NCI-H748 treated with DMSO at 0.1 percent for 48 hours (cell line): Measurements from ENCODE around the gene TMEM252.

Source experiments
- DNase-seq: peaks from one replicate; lab custom pipeline; 2025; lab: John Stamatoyannopoulos, UW

TMEM252 gene

GRCh38 chr9:68497629-68498028, 43.1 kb downstream of the TMEM252 start:
- no peak for DNase-seq

GRCh38 chr9:68496356-68496755, 44.3 kb downstream of the TMEM252 start:
- no peak for DNase-seq

DNA sequence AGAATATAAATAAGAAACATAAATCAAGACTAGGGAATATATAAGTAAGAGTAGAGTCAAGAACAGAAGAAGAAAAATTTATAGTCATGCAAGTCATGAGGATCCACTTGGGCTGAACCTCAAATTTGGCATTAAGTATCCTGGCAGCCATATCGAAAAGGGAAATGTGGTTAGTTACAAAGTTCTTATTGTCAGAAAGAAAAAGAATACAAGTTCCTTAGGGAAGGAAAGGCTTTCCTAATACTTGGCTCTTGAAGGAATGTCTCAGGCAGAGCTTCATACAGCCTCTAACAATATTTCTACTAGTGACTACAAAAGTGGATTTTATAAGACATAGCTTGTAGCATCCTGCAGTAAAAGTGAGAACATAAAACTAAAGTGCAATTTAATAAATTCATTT, 45.4 kb downstream of the TMEM252 start:
- DNase-seq, result no peak

- DNase-seq, result no peak
These were observed 46.6 kb downstream of the TMEM252 start for GRCh38 chr9:68493958-68494577.

GRCh38 chr9:68493541-68493940, 47.1 kb downstream of the TMEM252 start:
- DNase-seq, result no peak

GRCh38 chr9:68492806-68493205, 47.9 kb downstream of the TMEM252 start:
- no peak for DNase-seq

- DNase-seq, result no peak
These were observed 51.0 kb downstream of the TMEM252 start for GRCh38 chr9:68489646-68490045.

DNA sequence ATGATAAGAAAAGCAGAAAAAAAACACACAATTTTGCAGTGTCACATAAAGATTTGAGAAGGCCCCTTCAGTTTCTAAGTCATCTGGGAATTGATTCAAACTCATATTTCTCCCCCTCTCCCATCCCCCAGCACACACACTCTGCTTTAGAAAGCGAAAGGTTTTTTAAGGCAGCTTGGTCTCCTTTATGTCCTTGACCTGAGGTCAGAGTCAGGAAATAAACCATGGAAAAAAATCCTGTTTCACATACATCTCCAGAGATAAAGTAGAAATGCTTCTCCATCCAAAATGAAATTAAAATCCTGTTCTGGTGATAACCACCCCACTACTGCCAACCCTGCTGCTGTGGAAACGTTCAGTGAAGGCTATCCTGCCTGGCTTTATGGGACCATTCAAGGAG, 52.6 kb downstream of the TMEM252 start:
- DNase-seq, result no peak
